ENCODE measurements around the gene CHKB.

GRCh38 chr22:50628543-50629134 is 46.0 kb upstream of the CHKB start:
- TF ChIP-seq CTCF (IDR thresholded peaks at IDR 0.05; ENCODE audit: insufficient read depth, low read length, poor library complexity, severe bottlenecking) (no peak), EZH2phosphoT487 (conservative IDR thresholded peaks at IDR 0.05; ENCODE audit: low read length) (no peak)

Measured in SU-DHL-6 (cell line).